ENCODE measurements around the gene ARMC8. TPM values are rescaled to one million over a fixed set of nuclear protein-coding genes. Genes with fewer than 3 reads are reported as not detected.

ARMC8 gene
- total RNA-seq, 4 donors from 2014 or later: 28.8 to 58.0 (median 36.6) TPM

DNA sequence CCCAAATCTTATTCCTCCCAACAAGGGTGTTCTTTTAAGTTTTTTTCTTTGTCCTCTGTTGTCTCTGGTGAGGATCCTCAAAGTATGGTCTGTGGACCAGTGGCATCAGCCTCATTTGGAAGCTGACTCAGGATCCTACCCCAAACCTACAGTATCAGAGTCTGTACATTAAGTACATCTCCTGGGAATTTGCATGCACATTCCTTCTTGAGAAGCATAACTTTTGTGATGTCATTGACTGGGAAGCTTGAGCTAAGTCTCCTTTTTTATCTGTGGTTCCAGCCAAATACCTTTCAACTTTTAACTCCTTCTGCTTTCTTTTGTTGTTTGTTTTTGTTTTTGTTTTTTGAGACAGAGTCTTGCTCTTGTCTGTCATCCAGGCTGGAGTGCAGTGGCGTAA is 40.5 kb downstream of the ARMC8 start:
- H3K4me3 ChIP-seq (ENCODE audit: low read depth, poor library complexity, severe bottlenecking): no peak overlapping the region
- TF ChIP-seq, protein P1, sequence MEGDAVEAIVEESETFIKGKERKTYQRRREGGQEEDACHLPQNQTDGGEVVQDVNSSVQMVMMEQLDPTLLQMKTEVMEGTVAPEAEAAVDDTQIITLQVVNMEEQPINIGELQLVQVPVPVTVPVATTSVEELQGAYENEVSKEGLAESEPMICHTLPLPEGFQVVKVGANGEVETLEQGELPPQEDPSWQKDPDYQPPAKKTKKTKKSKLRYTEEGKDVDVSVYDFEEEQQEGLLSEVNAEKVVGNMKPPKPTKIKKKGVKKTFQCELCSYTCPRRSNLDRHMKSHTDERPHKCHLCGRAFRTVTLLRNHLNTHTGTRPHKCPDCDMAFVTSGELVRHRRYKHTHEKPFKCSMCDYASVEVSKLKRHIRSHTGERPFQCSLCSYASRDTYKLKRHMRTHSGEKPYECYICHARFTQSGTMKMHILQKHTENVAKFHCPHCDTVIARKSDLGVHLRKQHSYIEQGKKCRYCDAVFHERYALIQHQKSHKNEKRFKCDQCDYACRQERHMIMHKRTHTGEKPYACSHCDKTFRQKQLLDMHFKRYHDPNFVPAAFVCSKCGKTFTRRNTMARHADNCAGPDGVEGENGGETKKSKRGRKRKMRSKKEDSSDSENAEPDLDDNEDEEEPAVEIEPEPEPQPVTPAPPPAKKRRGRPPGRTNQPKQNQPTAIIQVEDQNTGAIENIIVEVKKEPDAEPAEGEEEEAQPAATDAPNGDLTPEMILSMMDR (IDR thresholded peaks at IDR 0.05): no peak
- no peak for TF ChIP-seq POLR2A (IDR thresholded peaks at IDR 0.05)
- no peak for DNase-seq (ENCODE audit: low spot score in 2 of 2)
- WGBS, 2 donors: 100% methylated on average over 1 of the region's 1 CpG
- intact Hi-C loops (cut with DNase I; ENCODE audit: low total_unique reads): no loop called here

- intact Hi-C loops (cut with DNase I; ENCODE audit: low total_unique reads): no loop called here
- 93 to 96% methylated on average over 2 of the region's 2 CpGs for WGBS, 2 donors
- no peak for DNase-seq (ENCODE audit: low spot score in 2 of 2)
- H3K4me3 ChIP-seq (ENCODE audit: low read depth, poor library complexity, severe bottlenecking): no peak overlapping the region
- TF ChIP-seq, protein P1 (IDR thresholded peaks at IDR 0.05): no peak
- no peak for TF ChIP-seq POLR2A (IDR thresholded peaks at IDR 0.05)
Observed at GRCh38 chr3:138230525-138230924, 43.4 kb downstream of the ARMC8 start.

GRCh38 chr3:138232705-138233364 is 45.7 kb downstream of the ARMC8 start:
- intact Hi-C loops (cut with DNase I; ENCODE audit: low total_unique reads): no loop called here
- TF ChIP-seq, protein P1 (IDR thresholded peaks at IDR 0.05): no peak
- TF ChIP-seq POLR2A (IDR thresholded peaks at IDR 0.05): no peak
- 95 to 96% methylated on average over 4 of the region's 4 CpGs for WGBS, 2 donors
- DNase-seq (ENCODE audit: low spot score in 2 of 2): no peak
- H3K4me3 ChIP-seq (ENCODE audit: low read depth, poor library complexity, severe bottlenecking): no peak overlapping the region

- H3K4me3 ChIP-seq (ENCODE audit: low read depth, poor library complexity, severe bottlenecking): no peak overlapping the region
- no peak for DNase-seq (ENCODE audit: low spot score in 2 of 2)
- intact Hi-C loops (cut with DNase I; ENCODE audit: low total_unique reads): no loop called here
- 87 to 92% methylated on average over 5 of the region's 5 CpGs for WGBS, 2 donors
- no peak for TF ChIP-seq POLR2A (IDR thresholded peaks at IDR 0.05)
- TF ChIP-seq, protein P1 (IDR thresholded peaks at IDR 0.05): no peak
Observed at GRCh38 chr3:138234401-138235179, 47.5 kb downstream of the ARMC8 start.

DNA sequence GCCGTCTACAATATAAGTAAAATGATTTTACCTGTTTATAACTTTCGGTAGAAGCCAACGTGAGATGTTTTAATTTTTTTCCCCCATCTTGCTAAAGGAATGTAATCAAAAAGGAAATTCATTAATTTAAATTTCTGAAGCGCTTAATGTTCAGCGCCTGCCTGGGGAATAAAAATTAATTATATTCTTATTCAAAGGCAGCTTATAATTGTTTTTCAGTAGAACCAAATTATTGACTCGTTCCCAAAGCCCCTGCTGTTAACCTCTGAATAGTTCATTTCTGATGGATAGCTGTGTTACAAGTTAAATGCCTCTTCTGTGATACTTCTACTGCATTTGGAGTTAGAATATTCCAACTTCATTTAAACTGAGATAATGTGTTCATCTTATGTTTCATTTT is 51.6 kb downstream of the ARMC8 start:
- no peak for DNase-seq (ENCODE audit: low spot score in 2 of 2)
- intact Hi-C loops (cut with DNase I; ENCODE audit: low total_unique reads): no loop called here
- 90 to 92% methylated on average over 6 of the region's 6 CpGs for WGBS, 2 donors
- H3K4me3 ChIP-seq (ENCODE audit: low read depth, poor library complexity, severe bottlenecking): no peak overlapping the region
- TF ChIP-seq, protein P1 (IDR thresholded peaks at IDR 0.05): no peak
- no peak for TF ChIP-seq POLR2A (IDR thresholded peaks at IDR 0.05)

All from lower leg skin (tissue), 4 donors.